Measurements from ENCODE around the gene ADGRG6. TPM values are rescaled to one million over a fixed set of nuclear protein-coding genes. Genes with fewer than 3 reads are reported as not detected.

Gene ADGRG6
- total and polyA plus RNA-seq, 9 of the 15 experiments (the other 6 are each of a cell fraction or from before 2014, with no cell fraction given): under 0.01 to 0.11 (median 0.05) TPM; not detected in 5

DNA sequence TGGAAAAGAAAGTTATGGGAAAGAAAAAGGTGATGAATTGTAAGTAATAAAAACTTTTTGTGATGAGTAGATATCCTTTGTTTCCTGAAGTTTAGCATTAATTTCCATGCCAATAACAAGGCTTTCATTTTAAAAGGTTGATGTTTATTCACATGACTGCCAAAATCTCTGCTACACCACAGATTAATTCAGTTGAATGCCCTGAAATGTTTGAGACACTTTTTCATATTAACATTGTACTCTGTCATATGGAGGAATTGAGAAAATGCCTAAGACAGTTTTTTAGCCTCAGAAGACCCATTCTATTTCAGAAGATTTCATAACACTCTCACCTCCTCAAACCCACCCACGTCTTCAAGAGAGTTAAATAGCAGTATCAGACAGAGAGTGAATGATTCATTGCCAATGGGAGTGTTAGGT, 115.5 kb downstream of the ADGRG6 start:
- H3K9me1 ChIP-seq (ENCODE audit: control insufficient read depth, insufficient read depth, low read length): no peaks in the 10 kb centered on the region
- WGBS (ENCODE audit: insufficient coverage, low coverage, missing lambda C conversion rate): 0% methylated on average over 1 of the region's 1 CpG
- BruUV-seq (replicated peaks): no TSS peak
- intact Hi-C loops (cut with micrococcal nuclease) (no loop called here), in situ Hi-C loops (cut with MboI) (no loop called here)
- DNase-seq (ENCODE audit: extremely low read depth in 1 of 4, low spot score in 3 of 4) (no peak), FAIRE-seq (no peak), ATAC-seq (no peak)
- H3K4me2 ChIP-seq (ENCODE audit: insufficient read depth, low read length): no peak overlapping the region
- no peak overlapping the region for H3K27ac ChIP-seq (ENCODE audit: extremely low read depth, low read depth, low read length)
- no peaks in the 10 kb centered on the region for H3K27me3 ChIP-seq (ENCODE audit: control insufficient read depth in 2 of 2, insufficient read depth in 2 of 2, low read length in 2 of 2)
- ChIA-PET CTCF (ENCODE audit: low intra/inter-chr PET ratio) (no interaction called here), POLR2A (no interaction called here)
- no peaks in the 10 kb centered on the region for H4K20me1 ChIP-seq (replicated peaks; ENCODE audit: control insufficient read depth, insufficient read depth, low read length)
- H3K4me3 ChIP-seq: no peak overlapping the region
- H2AFZ ChIP-seq (ENCODE audit: low read depth, low read length): no peak overlapping the region
- no peaks in the 10 kb centered on the region for H3K4me1 ChIP-seq (replicated peaks in 1 of 2; ENCODE audit: control insufficient read depth in 2 of 2, insufficient read depth in 2 of 2, low read length in 2 of 2)
- H3K9me3 ChIP-seq (replicated peaks; ENCODE audit: control insufficient read depth, insufficient read depth, low read depth, low read length): no peaks in the 10 kb centered on the region
- H3K9ac ChIP-seq (ENCODE audit: insufficient read depth in 1 of 2, low read depth in 2 of 2, low read length in 2 of 2): no peak overlapping the region
- no peaks in the 10 kb centered on the region for H3K79me2 ChIP-seq (ENCODE audit: control insufficient read depth, insufficient read depth, low read length)
- H3K36me3 ChIP-seq (ENCODE audit: control insufficient read depth, insufficient read depth, low read length): no peaks in the 10 kb centered on the region
- TF ChIP-seq, protein P1, sequence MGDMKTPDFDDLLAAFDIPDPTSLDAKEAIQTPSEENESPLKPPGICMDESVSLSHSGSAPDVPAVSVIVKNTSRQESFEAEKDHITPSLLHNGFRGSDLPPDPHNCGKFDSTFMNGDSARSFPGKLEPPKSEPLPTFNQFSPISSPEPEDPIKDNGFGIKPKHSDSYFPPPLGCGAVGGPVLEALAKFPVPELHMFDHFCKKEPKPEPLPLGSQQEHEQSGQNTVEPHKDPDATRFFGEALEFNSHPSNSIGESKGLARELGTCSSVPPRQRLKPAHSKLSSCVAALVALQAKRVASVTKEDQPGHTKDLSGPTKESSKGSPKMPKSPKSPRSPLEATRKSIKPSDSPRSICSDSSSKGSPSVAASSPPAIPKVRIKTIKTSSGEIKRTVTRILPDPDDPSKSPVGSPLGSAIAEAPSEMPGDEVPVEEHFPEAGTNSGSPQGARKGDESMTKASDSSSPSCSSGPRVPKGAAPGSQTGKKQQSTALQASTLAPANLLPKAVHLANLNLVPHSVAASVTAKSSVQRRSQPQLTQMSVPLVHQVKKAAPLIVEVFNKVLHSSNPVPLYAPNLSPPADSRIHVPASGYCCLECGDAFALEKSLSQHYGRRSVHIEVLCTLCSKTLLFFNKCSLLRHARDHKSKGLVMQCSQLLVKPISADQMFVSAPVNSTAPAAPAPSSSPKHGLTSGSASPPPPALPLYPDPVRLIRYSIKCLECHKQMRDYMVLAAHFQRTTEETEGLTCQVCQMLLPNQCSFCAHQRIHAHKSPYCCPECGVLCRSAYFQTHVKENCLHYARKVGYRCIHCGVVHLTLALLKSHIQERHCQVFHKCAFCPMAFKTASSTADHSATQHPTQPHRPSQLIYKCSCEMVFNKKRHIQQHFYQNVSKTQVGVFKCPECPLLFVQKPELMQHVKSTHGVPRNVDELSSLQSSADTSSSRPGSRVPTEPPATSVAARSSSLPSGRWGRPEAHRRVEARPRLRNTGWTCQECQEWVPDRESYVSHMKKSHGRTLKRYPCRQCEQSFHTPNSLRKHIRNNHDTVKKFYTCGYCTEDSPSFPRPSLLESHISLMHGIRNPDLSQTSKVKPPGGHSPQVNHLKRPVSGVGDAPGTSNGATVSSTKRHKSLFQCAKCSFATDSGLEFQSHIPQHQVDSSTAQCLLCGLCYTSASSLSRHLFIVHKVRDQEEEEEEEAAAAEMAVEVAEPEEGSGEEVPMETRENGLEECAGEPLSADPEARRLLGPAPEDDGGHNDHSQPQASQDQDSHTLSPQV (IDR thresholded peaks at IDR 0.05): no peak
- TF ChIP-seq KAT7 (CRISPR knock-in tag; IDR thresholded peaks at IDR 0.05; ENCODE audit: borderline replicate concordance): no peak
- TF ChIP-seq ZNF77 (CRISPR knock-in tag; IDR thresholded peaks at IDR 0.05): no peak
- TF ChIP-seq DPF2 (IDR thresholded peaks at IDR 0.05): no peak
- TF ChIP-seq, protein P2, sequence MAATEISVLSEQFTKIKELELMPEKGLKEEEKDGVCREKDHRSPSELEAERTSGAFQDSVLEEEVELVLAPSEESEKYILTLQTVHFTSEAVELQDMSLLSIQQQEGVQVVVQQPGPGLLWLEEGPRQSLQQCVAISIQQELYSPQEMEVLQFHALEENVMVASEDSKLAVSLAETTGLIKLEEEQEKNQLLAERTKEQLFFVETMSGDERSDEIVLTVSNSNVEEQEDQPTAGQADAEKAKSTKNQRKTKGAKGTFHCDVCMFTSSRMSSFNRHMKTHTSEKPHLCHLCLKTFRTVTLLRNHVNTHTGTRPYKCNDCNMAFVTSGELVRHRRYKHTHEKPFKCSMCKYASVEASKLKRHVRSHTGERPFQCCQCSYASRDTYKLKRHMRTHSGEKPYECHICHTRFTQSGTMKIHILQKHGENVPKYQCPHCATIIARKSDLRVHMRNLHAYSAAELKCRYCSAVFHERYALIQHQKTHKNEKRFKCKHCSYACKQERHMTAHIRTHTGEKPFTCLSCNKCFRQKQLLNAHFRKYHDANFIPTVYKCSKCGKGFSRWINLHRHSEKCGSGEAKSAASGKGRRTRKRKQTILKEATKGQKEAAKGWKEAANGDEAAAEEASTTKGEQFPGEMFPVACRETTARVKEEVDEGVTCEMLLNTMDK (IDR thresholded peaks at IDR 0.05; ENCODE audit: borderline replicate concordance, insufficient read depth, low read depth, low read length, poor library complexity, severe bottlenecking): no peak
- TF ChIP-seq SIX5 (IDR thresholded peaks at IDR 0.05; ENCODE audit: borderline replicate concordance in 1 of 2, insufficient read depth in 1 of 2, low read depth in 1 of 2, low read length in 2 of 2): no peak
- TF ChIP-seq ZNF695 (CRISPR knock-in tag; IDR thresholded peaks at IDR 0.05): no peak
- no peak for TF ChIP-seq RB1 (IDR thresholded peaks at IDR 0.05; ENCODE audit: low read depth)
- TF ChIP-seq TOE1 (IDR thresholded peaks at IDR 0.05; ENCODE audit: borderline replicate concordance): no peak
- TF ChIP-seq TOE1 (CRISPR knock-in tag; IDR thresholded peaks at IDR 0.05; ENCODE audit: borderline replicate concordance, low read depth): no peak
- no peak for TF ChIP-seq MCM3 (IDR thresholded peaks at IDR 0.05)
- no peak for TF ChIP-seq KDM5B (IDR thresholded peaks at IDR 0.05; ENCODE audit: insufficient replicate concordance, low read depth, low read length)
- no peak for TF ChIP-seq TSC22D4 (tag; IDR thresholded peaks at IDR 0.05)
- TF ChIP-seq ARNT (IDR thresholded peaks at IDR 0.05): no peak
- TF ChIP-seq, protein P3, sequence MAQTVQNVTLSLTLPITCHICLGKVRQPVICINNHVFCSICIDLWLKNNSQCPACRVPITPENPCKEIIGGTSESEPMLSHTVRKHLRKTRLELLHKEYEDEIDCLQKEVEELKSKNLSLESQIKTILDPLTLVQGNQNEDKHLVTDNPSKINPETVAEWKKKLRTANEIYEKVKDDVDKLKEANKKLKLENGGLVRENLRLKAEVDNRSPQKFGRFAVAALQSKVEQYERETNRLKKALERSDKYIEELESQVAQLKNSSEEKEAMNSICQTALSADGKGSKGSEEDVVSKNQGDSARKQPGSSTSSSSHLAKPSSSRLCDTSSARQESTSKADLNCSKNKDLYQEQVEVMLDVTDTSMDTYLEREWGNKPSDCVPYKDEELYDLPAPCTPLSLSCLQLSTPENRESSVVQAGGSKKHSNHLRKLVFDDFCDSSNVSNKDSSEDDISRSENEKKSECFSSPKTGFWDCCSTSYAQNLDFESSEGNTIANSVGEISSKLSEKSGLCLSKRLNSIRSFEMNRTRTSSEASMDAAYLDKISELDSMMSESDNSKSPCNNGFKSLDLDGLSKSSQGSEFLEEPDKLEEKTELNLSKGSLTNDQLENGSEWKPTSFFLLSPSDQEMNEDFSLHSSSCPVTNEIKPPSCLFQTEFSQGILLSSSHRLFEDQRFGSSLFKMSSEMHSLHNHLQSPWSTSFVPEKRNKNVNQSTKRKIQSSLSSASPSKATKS (CRISPR knock-in tag; IDR thresholded peaks at IDR 0.05): no peak
